ENCODE results near the gene USP32.

USP32 gene

DNA sequence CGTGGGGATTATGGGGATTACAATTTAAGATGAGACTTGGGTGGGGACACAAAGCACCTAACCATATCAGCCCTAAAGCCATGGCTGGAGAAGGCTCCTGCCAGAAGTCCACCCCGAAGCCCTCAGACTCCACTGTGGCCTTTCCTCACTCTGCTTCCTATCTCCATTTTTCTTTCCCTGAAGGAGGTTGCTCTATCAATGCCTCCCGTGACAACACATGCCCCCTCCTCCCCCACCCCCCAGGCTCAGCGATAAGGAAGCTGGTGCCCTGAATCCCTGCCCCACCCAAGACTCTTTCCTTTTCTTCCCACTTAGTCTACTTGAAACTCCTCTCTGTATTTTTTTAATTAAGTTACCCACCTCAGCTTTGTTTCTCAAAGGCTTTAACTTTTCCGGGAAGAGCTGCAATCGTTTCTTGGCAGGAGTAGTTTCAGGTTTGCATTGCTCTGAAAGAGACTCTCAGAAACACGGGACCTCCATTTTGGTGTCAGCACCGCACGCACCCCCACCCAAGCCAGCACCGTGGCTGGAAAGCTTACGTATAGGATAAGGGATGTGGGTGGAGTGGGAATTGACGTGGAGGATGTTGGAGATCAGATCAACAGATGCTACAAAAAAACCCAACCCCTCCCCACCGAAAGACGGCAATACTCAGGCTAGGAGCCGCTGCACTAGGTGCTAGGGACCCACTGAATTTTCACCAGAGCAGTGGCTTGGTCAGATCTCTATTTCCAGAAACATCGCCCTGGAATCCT lies 257.4 kb downstream of the USP32 start:
- peak; percentile 51 for ATAC-seq
- TF ChIP-seq BACH2 (CRISPR knock-in tag; IDR thresholded peaks at IDR 0.05; ENCODE audit: borderline replicate concordance) (no peak), RARB (CRISPR knock-in tag; IDR thresholded peaks at IDR 0.05) (no peak), GLIS3 (CRISPR knock-in tag; IDR thresholded peaks at IDR 0.05) (no peak), ZNF8 (CRISPR knock-in tag; IDR thresholded peaks at IDR 0.05) (no peak), TOX (CRISPR knock-in tag; IDR thresholded peaks at IDR 0.05; ENCODE audit: borderline replicate concordance) (no peak), ZFP30 (CRISPR knock-in tag; IDR thresholded peaks at IDR 0.05) (no peak), ESRRG (CRISPR knock-in tag; IDR thresholded peaks at IDR 0.05) (no peak), ZC3H10 (CRISPR knock-in tag; IDR thresholded peaks at IDR 0.05) (no peak)
- TF ChIP-seq, protein P1, sequence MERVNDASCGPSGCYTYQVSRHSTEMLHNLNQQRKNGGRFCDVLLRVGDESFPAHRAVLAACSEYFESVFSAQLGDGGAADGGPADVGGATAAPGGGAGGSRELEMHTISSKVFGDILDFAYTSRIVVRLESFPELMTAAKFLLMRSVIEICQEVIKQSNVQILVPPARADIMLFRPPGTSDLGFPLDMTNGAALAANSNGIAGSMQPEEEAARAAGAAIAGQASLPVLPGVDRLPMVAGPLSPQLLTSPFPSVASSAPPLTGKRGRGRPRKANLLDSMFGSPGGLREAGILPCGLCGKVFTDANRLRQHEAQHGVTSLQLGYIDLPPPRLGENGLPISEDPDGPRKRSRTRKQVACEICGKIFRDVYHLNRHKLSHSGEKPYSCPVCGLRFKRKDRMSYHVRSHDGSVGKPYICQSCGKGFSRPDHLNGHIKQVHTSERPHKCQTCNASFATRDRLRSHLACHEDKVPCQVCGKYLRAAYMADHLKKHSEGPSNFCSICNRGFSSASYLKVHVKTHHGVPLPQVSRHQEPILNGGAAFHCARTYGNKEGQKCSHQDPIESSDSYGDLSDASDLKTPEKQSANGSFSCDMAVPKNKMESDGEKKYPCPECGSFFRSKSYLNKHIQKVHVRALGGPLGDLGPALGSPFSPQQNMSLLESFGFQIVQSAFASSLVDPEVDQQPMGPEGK (CRISPR knock-in tag; IDR thresholded peaks at IDR 0.05; ENCODE audit: borderline replicate concordance): no peak

GRCh38 chr17:60130466-60130865 lies 261.5 kb downstream of the USP32 start:
- ATAC-seq: no peak

DNA sequence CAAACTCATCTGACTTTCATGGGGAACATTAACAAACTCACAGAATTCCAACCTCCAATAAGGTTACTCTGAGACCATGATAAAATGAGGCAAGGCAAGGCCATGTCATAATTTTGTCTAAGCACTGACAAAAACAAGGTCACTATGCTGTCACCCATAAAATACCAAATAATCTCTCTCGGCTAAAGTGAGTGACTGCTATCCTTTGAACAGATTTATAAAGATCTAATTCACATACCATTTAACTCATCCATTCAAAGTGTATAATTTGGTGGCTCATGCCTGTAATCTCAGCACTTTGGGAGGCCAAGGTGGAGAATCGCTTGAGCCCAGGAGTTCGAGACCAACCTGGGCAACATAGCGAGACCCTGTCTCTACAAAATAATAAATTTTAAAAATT lies 262.8 kb downstream of the USP32 start:
- no peak for ATAC-seq
- TF ChIP-seq ARNTL (CRISPR knock-in tag; IDR thresholded peaks at IDR 0.05; ENCODE audit: borderline replicate concordance, low read depth) (no peak), OSR1 (CRISPR knock-in tag; IDR thresholded peaks at IDR 0.05) (no peak), SNAI2 (CRISPR knock-in tag; IDR thresholded peaks at IDR 0.05) (no peak), ZNF70 (CRISPR knock-in tag; IDR thresholded peaks at IDR 0.05) (no peak), ESRRG (CRISPR knock-in tag; IDR thresholded peaks at IDR 0.05) (no peak), ISL1 (CRISPR knock-in tag; IDR thresholded peaks at IDR 0.05) (no peak), ZFP30 (CRISPR knock-in tag; IDR thresholded peaks at IDR 0.05) (no peak), ZNF8 (CRISPR knock-in tag; IDR thresholded peaks at IDR 0.05) (no peak), RARB (CRISPR knock-in tag; IDR thresholded peaks at IDR 0.05) (no peak), CREB5 (CRISPR knock-in tag; IDR thresholded peaks at IDR 0.05; ENCODE audit: low read depth) (no peak), CSDC2 (CRISPR knock-in tag; IDR thresholded peaks at IDR 0.05) (no peak), ZFP3 (CRISPR knock-in tag; IDR thresholded peaks at IDR 0.05) (no peak), ZNF565 (CRISPR knock-in tag; conservative IDR thresholded peaks at IDR 0.05; ENCODE audit: low read depth) (no peak), BACH2 (CRISPR knock-in tag; IDR thresholded peaks at IDR 0.05; ENCODE audit: borderline replicate concordance) (no peak), TCF4 (CRISPR knock-in tag; IDR thresholded peaks at IDR 0.05; ENCODE audit: borderline replicate concordance) (no peak), ZC3H10 (CRISPR knock-in tag; IDR thresholded peaks at IDR 0.05) (no peak)
- TF ChIP-seq, protein P2, sequence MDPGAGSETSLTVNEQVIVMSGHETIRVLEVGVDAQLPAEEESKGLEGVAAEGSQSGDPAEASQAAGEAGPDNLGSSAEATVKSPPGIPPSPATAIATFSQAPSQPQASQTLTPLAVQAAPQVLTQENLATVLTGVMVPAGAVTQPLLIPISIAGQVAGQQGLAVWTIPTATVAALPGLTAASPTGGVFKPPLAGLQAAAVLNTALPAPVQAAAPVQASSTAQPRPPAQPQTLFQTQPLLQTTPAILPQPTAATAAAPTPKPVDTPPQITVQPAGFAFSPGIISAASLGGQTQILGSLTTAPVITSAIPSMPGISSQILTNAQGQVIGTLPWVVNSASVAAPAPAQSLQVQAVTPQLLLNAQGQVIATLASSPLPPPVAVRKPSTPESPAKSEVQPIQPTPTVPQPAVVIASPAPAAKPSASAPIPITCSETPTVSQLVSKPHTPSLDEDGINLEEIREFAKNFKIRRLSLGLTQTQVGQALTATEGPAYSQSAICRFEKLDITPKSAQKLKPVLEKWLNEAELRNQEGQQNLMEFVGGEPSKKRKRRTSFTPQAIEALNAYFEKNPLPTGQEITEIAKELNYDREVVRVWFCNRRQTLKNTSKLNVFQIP (CRISPR knock-in tag; IDR thresholded peaks at IDR 0.05; ENCODE audit: borderline replicate concordance, low read depth): no peak
- TF ChIP-seq, protein P1 (CRISPR knock-in tag; IDR thresholded peaks at IDR 0.05; ENCODE audit: borderline replicate concordance): no peak
- TF ChIP-seq, protein P3, sequence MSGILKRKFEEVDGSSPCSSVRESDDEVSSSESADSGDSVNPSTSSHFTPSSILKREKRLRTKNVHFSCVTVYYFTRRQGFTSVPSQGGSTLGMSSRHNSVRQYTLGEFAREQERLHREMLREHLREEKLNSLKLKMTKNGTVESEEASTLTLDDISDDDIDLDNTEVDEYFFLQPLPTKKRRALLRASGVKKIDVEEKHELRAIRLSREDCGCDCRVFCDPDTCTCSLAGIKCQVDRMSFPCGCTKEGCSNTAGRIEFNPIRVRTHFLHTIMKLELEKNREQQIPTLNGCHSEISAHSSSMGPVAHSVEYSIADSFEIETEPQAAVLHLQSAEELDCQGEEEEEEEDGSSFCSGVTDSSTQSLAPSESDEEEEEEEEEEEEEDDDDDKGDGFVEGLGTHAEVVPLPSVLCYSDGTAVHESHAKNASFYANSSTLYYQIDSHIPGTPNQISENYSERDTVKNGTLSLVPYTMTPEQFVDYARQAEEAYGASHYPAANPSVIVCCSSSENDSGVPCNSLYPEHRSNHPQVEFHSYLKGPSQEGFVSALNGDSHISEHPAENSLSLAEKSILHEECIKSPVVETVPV (CRISPR knock-in tag; IDR thresholded peaks at IDR 0.05): no peak

More at GRCh38 chr17:60130466-60130865, 261.5 kb downstream of the USP32 start:
- TF ChIP-seq ZNF8 (CRISPR knock-in tag; IDR thresholded peaks at IDR 0.05) (peak; percentile 78), PPARA (CRISPR knock-in tag; IDR thresholded peaks at IDR 0.05; ENCODE audit: borderline replicate concordance) (no peak), ZNF70 (CRISPR knock-in tag; IDR thresholded peaks at IDR 0.05) (peak; percentile 54; the same call in 1 of the 2 replicates)
- TF ChIP-seq, protein P2 (CRISPR knock-in tag; IDR thresholded peaks at IDR 0.05; ENCODE audit: borderline replicate concordance, low read depth): no peak
- TF ChIP-seq, protein P3 (CRISPR knock-in tag; IDR thresholded peaks at IDR 0.05): no peak
